ENCODE data around the gene MRPS6.

Gene MRPS6

DNA sequence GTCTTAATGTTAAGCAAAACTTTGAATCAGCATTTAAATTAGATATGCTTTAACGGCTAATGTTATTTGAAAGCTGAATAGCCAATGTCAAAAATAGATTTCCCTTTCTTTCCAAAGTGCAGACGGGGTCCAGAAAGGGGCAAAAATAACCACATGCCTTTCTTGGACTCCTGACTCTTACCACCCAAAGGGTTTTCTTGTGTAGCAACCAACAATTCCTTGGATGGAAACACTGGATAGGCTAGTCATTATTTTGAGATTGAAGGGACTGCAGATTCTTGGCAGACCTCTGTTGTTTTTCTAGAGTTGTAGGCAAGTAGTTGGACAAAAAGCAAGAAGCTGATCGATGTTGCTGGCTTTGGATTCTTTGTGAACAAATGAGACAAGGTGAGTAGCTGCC lies 107.0 kb downstream of the MRPS6 start:
- no peak for DNase-seq (ENCODE audit: low spot score)

DNA sequence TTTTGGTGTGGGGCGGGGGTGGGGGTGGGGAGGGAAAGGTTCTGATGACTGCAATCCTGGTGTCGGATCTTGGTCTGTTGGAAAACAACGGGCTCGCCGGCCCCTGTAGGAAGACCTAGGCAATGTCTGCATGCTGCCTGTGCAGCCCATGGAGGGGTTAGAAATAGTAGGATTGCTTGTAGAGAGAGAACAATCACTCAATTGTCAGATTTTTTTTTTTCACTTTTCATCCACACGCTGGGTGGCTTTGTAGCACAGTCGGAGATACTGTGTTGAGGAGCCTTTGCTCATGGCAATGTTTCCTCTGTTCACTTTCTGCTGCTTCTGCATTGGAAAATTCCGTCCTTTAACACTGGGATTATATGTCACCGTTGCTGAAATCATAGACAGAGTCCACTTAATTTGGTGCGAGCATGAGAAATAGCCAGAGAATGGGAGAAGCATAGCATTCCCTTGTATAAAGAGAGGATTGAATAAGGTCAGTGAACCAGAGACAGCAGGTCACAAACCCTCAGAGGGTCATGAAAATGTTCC lies 107.5 kb downstream of the MRPS6 start:
- no peak for DNase-seq (ENCODE audit: low spot score)

DNA sequence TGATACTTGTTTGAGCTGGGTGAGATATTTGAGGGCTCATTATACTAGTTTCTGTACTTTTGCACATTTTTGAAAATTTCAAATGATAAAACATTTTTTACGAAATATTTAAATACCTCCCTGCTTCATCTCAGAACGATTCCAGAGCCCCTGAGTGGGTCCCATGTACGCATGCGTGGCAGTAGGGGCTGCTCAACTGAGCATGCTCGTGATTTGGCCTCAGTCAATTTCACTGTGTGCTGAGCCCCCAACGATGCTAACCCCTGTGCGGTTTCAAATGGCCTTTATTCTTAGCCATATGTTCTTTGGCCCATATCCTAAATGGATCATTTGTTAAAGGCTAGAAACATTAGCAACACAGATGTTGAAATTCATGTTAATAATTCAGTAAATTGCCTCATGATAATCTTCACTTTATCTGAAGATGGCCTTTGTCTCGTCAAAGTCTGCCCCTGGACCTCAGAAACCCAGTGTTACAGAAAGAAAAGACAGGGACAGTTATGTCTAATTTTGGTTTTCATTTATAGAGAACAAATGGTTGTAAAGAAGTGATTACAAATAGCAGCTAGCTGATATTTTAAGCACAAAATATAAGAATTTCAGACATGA lies 108.2 kb downstream of the MRPS6 start:
- DNase-seq (ENCODE audit: low spot score) = no peak

DNA sequence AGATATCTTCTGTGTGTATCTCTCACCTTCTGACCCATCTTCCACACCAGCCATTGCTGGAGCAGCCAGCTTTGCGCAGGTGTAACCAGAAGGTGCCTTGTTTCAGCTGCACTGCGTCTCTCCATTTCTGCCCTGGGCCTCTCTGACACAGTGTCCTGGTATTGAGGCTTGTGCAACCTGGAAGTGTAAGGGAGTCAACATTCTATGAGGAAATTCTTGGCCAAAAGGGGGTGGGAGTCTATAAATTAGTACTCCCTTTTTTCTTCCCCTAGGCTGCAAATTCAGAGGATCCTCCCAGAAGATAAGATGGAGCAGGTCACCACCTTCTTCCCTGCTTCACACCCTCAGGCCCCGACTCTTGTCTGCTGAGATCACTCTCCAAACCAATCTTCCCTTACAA lies 109.1 kb downstream of the MRPS6 start:
- no peak for DNase-seq (ENCODE audit: low spot score)

DNA sequence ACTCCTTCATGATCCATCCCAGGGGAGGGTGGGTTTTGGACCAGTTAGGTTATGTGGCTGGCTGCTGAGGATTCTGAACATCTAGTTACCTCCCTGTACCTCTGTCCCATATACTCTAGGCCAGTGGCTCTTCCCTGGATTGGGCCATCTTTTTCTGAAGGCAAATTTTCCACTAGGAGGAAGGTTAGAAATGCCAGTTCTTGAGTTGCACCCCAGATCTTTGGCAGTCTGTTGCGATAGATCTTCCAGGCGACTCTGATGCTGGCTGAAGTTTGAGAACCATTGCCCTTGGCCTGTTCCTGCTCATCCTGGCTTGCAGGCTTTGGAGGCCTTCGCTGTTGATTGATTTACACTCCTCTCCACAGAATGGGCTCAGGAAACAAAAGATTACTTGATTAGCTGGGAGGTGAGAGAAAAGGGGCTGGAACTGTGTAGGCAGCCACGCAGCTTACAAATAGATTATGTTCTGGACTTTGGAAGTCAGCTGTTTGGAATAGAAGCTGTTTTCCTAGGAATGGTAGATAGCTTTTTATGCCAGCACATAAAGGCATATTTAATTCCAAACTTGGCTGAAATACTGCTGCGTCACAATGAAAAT lies 110.1 kb downstream of the MRPS6 start:
- DNase-seq (ENCODE audit: low spot score) = no peak

DNA sequence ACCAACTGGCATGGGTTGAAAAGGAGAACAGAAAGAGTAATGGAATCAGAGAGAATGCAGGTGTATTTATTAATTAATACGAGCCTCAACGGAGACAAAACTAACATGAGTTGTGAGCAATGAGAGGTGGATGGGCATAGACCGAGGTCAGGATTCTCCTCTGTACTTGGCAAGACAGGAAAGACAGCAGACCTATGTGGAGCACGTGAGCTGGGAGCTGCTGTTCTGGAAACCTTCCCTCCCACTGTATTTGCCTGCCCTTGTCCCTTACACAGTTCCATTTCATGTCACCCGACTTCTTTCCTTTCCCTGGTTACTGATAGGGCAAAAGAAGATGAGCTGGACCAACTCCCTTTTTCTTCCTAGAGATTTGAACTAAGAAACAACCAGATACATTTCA lies 110.9 kb downstream of the MRPS6 start:
- DNase-seq (ENCODE audit: low spot score) = no peak

DNA sequence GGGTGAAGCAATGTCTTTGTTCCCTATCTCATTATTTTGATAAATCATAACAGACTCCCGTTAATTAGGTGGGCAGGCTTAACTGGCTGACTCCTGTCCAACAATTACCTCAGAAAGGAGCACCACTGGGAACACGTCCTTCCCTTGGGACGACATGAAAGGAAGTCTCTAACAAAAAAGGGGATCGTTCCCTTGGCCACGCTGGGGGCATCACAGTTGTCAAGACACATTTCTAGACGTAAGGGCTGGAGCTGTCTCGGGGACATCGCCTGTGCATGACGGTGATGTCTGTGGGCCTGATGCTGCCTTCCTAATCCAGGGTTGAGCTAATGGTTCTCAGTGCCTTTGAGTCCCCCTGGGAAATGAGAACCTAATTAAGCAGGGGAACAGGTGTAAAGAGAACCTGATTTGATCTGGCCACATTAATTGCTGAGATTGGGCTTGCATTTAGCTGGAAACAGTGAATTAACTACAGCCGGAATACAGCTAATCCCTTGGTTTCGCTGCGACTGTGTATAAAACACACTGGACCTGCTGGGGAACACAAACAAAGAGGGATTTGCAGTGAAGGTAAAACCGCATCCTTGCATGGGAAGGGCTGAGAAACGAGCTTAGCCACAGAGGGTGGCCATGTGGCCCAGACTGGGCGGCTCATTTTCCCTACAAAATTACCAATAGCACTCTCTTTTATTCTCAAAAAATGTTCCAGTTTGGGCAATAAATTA lies 111.8 kb downstream of the MRPS6 start:
- no peak for DNase-seq (ENCODE audit: low spot score)

DNA sequence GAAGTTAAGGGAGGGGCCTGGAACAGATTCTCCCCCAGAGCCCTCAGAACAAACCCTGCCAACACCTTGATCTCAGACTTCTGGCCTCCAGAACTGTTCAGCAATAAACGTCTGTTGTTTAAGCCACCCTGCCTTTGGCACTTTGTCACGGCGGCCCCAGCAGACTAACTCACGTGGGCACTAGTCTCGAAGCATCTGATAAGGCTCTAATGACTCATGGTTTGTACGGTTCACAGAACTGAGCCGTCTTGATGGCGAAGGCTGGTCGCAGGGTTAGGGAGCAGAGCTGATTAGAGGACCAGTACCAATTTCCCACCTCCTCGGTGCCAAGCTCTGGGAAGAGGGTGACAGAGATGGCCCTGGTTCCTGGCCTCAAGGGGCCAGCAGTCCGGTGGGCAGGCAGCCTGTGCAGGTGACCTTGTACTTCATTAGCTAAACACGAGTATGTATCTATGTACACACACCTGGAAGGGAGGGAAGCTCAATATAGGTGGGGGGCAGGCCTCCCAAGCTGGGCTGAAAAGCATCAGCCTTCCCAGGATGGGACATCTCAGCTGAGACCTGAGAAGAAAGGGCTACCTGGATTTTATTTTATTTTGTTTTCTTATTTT lies 112.8 kb downstream of the MRPS6 start:
- no peak for DNase-seq (ENCODE audit: low spot score)

DNA sequence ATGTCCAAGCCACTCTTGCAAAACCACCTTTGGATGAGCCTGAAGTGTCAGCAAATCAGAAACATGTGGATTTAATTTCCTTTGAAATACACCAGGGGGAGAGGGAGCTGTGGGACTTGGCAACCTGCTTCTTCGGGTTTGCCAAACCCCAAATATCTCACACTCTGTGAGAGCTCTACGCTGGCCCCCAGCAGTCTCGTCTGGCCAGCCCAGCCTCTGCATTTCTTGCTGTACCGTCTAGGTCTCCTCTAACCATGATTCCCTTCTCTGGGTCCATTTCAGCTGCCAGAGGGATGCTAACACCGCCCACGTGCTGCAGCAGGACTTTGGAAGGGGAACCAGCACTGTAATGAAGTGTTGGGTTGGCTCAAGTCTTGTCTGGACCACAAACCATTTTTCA lies 114.6 kb downstream of the MRPS6 start:
- peak; percentile 85 for DNase-seq (ENCODE audit: low spot score)

DNA sequence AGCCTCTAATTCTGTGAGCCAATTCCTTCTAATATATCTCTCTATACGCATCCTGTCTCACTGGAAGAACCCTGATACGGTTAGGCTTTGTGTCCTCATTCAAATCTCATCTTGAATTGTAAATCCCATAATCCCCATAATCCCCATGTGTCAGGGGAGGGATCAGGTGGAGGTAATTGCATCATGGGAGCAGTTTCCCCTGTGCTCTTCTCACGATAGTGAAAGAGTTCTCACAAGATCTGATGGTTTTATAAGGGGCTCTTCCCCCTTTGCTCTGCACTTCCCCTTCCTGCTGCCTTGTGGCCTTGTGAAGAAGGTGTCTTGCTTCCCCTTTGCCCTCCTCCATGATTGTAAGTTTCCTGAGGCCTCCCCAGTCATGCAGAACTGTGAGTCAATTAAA lies 116.1 kb downstream of the MRPS6 start:
- no peak for DNase-seq (ENCODE audit: low spot score)

DNA sequence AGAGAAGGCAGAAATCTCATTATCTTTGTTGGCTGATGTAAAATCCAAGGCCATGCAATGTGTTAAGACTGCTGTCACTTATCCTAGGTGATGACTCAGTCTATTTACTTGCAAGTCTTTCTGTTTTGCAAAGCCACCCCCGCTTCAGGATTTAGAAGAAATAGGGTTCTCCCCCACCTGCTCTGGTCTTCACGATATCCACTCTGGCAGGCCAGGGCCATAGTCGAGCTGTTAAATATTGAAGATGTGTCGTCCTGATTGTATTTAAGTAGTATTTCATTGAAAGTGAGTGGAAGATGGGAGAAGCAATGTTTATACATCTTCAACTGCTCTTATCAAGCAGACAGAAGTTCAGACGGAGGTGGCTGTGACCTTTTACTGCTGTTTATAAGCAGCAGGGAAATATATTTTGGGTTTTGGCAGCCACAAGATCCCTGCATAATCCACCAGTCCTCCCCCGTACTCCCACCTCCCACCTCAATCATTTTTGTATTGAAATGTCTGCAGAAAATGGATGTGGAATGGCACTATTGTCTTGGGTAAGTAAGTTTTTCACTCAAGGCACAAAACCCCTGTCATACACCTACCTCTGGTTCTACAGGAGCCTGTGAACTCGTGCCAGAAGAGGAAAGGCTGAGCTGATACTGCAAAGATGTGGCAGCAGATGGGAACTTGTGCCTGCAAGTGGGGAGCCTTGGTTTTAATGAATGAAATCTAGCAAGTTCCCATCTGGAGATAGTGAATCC lies 117.4 kb downstream of the MRPS6 start:
- DNase-seq (ENCODE audit: low spot score) = no peak

DNA sequence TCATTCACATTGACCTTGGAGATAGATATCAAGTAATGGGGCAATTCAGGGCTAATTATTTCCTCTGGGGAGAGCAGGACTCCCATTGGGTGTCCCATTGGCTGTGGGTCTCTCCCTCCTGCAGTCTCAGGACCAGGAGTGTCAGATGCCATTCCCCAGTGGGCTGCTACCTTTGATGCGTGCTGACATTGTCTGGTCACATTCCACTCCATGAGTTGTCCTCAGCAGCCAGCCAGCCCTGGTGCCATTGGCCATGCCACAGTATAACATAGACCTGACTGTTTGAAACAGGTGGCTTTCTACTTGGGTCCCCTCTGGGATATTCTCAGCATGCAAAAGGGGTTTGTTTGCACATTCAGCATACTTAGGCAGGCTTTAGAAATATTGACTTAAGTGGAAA lies 118.5 kb downstream of the MRPS6 start:
- no peak for DNase-seq (ENCODE audit: low spot score)
